Measurements from ENCODE around the gene BAIAP2L1. TPM values are rescaled to one million over a fixed set of nuclear protein-coding genes. Genes with fewer than 3 reads are reported as not detected.
"Not testable (repeated sequence)": the region's sequence is repeated elsewhere in the genome, so short reads cannot be mapped to it uniquely, and the experiment has no call there.

BAIAP2L1 gene
- total RNA-seq, 1 donor from 2014 or later, result 35.1 TPM

DNA sequence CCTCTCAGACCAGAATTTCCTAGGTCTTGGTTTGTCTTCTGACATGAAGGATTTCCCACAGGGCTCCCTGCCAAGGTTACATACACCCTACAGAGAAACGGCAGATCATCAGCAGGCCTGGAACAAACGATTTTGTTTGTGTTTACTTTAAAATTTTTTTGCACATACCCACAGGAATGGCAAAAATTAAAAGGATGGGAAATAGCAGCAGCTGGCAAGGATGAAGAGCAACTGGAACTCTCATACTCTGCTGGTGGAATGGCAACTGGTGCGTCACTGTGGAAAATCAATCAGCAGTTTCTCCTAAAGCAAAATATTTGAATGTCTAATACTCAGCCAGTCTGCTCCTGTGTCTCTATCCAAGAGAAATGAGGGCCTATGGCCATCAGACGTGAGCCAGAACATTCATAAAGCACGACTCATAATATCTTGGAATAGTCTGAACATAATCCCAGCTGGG, 6.5 kb downstream of the BAIAP2L1 start:
- no peaks in the 10 kb centered on the region for H3K9me3 ChIP-seq (ENCODE audit: low read depth)
- no peaks in the 10 kb centered on the region for H3F3A ChIP-seq (ENCODE audit: low read depth)
- TF ChIP-seq EZH2 (IDR thresholded peaks at IDR 0.05) (no peak), EZH2phosphoT487 (IDR thresholded peaks at IDR 0.05) (no peak)
- TF ChIP-seq, protein P1, sequence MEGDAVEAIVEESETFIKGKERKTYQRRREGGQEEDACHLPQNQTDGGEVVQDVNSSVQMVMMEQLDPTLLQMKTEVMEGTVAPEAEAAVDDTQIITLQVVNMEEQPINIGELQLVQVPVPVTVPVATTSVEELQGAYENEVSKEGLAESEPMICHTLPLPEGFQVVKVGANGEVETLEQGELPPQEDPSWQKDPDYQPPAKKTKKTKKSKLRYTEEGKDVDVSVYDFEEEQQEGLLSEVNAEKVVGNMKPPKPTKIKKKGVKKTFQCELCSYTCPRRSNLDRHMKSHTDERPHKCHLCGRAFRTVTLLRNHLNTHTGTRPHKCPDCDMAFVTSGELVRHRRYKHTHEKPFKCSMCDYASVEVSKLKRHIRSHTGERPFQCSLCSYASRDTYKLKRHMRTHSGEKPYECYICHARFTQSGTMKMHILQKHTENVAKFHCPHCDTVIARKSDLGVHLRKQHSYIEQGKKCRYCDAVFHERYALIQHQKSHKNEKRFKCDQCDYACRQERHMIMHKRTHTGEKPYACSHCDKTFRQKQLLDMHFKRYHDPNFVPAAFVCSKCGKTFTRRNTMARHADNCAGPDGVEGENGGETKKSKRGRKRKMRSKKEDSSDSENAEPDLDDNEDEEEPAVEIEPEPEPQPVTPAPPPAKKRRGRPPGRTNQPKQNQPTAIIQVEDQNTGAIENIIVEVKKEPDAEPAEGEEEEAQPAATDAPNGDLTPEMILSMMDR (IDR thresholded peaks at IDR 0.05), result no peak
- no peaks in the 10 kb centered on the region for H3K27me3 ChIP-seq
- no peak overlapping the region for H3K27ac ChIP-seq
- H3K4me2 ChIP-seq, result no peak overlapping the region
- H3K4me3 ChIP-seq, result no peak overlapping the region
- no peaks in the 10 kb centered on the region for H3K36me3 ChIP-seq
- no peak for DNase-seq (ENCODE audit: low spot score)
- peaks cover 9% of the 10 kb centered on the region for H3K4me1 Mint-ChIP-seq
- H4K20me1 ChIP-seq (ENCODE audit: low read depth), result peaks cover 16% of the 10 kb centered on the region
- no peak overlapping the region for H3K9ac ChIP-seq
- peaks cover 2% of the 10 kb centered on the region for H3K27me3 Mint-ChIP-seq (ENCODE audit: insufficient read depth, low read depth)
- H3K27ac Mint-ChIP-seq, result no peak overlapping the region
- H3K4me1 ChIP-seq, result peaks cover 12% of the 10 kb centered on the region
- peaks cover 2% of the 10 kb centered on the region for H3K36me3 Mint-ChIP-seq
- no peak overlapping the region for H2AFZ ChIP-seq (replicated peaks)
- peaks cover 77% of the 10 kb centered on the region for H3K79me2 ChIP-seq (ENCODE audit: low read depth)
- H3K4me3 Mint-ChIP-seq, result no peak overlapping the region
- peaks cover 4% of the 10 kb centered on the region for H3K9me3 Mint-ChIP-seq

DNA sequence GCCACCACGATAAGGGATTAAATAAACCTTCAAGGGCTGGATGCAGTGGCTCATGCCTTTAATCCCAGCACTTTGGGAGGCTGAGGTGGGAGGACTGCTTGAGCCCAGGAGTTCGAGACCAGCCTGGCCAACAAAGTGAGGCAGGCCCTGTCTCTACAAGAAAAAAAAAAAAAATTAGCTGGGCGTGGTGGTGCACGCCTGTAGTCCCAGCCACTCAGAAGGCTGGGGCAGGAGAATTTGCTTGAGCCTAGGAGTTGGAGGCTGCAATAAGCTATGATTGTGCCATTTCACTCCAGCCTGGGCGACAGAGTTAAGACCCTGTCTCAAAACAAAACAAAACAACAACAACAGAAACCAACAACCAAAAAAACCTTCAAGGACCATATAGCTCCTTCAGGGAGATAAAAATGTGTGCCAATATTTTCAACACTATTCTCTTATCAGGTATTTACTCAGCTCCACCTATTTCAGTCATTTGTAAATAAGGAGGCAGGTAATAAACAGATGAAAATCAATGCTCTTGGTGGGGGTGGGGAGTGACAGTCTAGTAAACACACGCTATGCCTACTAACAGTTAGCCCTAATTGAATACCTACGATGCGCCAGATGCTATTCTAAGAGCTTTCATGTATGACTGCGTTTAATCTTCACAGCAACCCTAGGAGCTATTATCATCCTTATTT, 13.2 kb downstream of the BAIAP2L1 start:
- H3K4me1 Mint-ChIP-seq, result peaks cover 2% of the 10 kb centered on the region
- no peak for DNase-seq (ENCODE audit: low spot score)
- no peaks in the 10 kb centered on the region for H3K27me3 Mint-ChIP-seq (ENCODE audit: insufficient read depth, low read depth)
- H3K9ac ChIP-seq, result no peak overlapping the region
- peaks cover 4% of the 10 kb centered on the region for H4K20me1 ChIP-seq (ENCODE audit: low read depth)
- no peak overlapping the region for H3K27ac Mint-ChIP-seq
- no peak for TF ChIP-seq EZH2 (IDR thresholded peaks at IDR 0.05)
- TF ChIP-seq, protein P1 (IDR thresholded peaks at IDR 0.05), result no peak
- no peak for TF ChIP-seq EZH2phosphoT487 (IDR thresholded peaks at IDR 0.05)
- no peak overlapping the region for H3K27ac ChIP-seq
- H3K4me1 ChIP-seq, result peaks cover 6% of the 10 kb centered on the region
- peaks cover 4% of the 10 kb centered on the region for H3K9me3 Mint-ChIP-seq
- no peak overlapping the region for H3K4me2 ChIP-seq
- no peaks in the 10 kb centered on the region for H3K27me3 ChIP-seq
- H3K4me3 Mint-ChIP-seq, result no peak overlapping the region
- no peaks in the 10 kb centered on the region for H3F3A ChIP-seq (ENCODE audit: low read depth)
- no peak overlapping the region for H2AFZ ChIP-seq (replicated peaks)
- H3K36me3 ChIP-seq, result no peaks in the 10 kb centered on the region
- no peak overlapping the region for H3K4me3 ChIP-seq
- H3K36me3 Mint-ChIP-seq, result no peaks in the 10 kb centered on the region
- H3K79me2 ChIP-seq (ENCODE audit: low read depth), result peaks cover 47% of the 10 kb centered on the region
- H3K9me3 ChIP-seq (ENCODE audit: low read depth), result no peaks in the 10 kb centered on the region

DNA sequence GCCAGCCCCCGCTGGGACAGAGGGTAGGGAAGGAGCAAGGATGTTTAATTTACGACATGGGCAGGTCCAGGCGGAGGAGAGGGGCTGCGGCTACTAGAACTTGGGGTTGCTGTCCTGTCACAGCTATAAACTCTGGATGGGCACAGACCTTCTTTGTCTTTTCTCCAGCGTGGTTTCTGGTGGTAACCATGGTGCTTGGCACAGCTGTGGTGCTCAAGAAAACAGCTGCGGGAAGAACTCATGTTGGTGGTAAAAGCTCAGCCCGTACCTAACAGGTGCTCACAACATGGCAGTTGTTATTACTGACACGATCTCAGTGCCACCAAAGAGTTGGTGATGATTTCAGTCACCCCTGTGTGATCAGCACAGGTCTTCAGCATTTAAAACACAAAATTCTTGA, 13.8 kb downstream of the BAIAP2L1 start:
- H2AFZ ChIP-seq (replicated peaks), result no peak overlapping the region
- no peak overlapping the region for H3K9ac ChIP-seq
- Mint-ChIP-seq H3K4me3 (no peak overlapping the region), H3K4me1 (peaks cover 2% of the 10 kb centered on the region), H3K27me3 (ENCODE audit: insufficient read depth, low read depth) (no peaks in the 10 kb centered on the region), H3K36me3 (no peaks in the 10 kb centered on the region), H3K27ac (no peak overlapping the region), H3K9me3 (peaks cover 4% of the 10 kb centered on the region)
- TF ChIP-seq EZH2phosphoT487 (IDR thresholded peaks at IDR 0.05) (no peak), EZH2 (IDR thresholded peaks at IDR 0.05) (no peak)
- TF ChIP-seq, protein P1 (IDR thresholded peaks at IDR 0.05), result no peak
- no peaks in the 10 kb centered on the region for H3K9me3 ChIP-seq (ENCODE audit: low read depth)
- H3K27me3 ChIP-seq, result no peaks in the 10 kb centered on the region
- no peak for DNase-seq (ENCODE audit: low spot score)
- H4K20me1 ChIP-seq (ENCODE audit: low read depth), result peaks cover 4% of the 10 kb centered on the region
- peaks cover 6% of the 10 kb centered on the region for H3K4me1 ChIP-seq
- H3K27ac ChIP-seq, result no peak overlapping the region
- no peak overlapping the region for H3K4me2 ChIP-seq
- no peaks in the 10 kb centered on the region for H3K36me3 ChIP-seq
- peaks cover 42% of the 10 kb centered on the region for H3K79me2 ChIP-seq (ENCODE audit: low read depth)
- no peak overlapping the region for H3K4me3 ChIP-seq
- H3F3A ChIP-seq (ENCODE audit: low read depth), result no peaks in the 10 kb centered on the region

DNA sequence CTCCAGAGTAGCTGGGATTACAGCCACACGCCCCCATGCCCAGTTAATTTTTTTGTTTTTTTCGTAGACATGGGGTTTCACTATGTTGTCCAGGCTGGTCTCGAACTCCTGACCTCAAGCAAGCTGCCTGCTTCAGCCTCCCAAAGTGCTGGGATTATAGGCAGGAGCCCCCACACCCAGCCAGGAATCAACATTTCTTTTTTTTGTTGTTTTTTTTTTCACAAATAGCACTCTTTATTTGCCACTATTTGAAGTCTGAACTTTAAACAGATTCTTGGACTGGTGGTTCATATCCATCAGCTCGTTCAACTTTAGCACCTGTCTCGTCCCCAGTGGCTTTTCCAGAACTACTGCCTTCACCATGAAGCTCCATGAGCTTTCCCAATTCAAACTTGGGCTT, 15.4 kb downstream of the BAIAP2L1 start:
- not testable (repeated sequence) for H3K9me3 Mint-ChIP-seq; H3F3A ChIP-seq (ENCODE audit: low read depth); H3K4me1 ChIP-seq; H3K36me3 Mint-ChIP-seq; H2AFZ ChIP-seq (replicated peaks); DNase-seq (ENCODE audit: low spot score); H3K9ac ChIP-seq; H3K27me3 Mint-ChIP-seq (ENCODE audit: insufficient read depth, low read depth); H3K9me3 ChIP-seq (ENCODE audit: low read depth); H3K4me2 ChIP-seq; H3K27ac ChIP-seq; H3K4me3 Mint-ChIP-seq; H3K4me1 Mint-ChIP-seq; H3K4me3 ChIP-seq; H3K27me3 ChIP-seq; H4K20me1 ChIP-seq (ENCODE audit: low read depth); H3K36me3 ChIP-seq; H3K27ac Mint-ChIP-seq
- H3K79me2 ChIP-seq (ENCODE audit: low read depth), result peaks cover 38% of the 10 kb centered on the region
